ENCODE results near the gene TMEM231. TPM values are rescaled to one million over a fixed set of nuclear protein-coding genes. Genes with fewer than 3 reads are reported as not detected.

TMEM231 gene
- polyA plus RNA-seq, 6 donors from 2014 or later, result 0.21 to 1.4 (median 1.1) TPM; not detected in 1

Other genes with a start within 250 kb of the TMEM231 start
- 10 to 100 TPM; 22.6 to 36.3 (median 31.6) TPM for gene CFDP1, start 122.7 kb downstream of the TMEM231 start, polyA plus RNA-seq (ENCODE audit: low read depth in 6 of 6)
- 10 to 100 TPM; 37.3 to 51.2 (median 44.6) TPM for gene TMEM170A, start 91.6 kb downstream of the TMEM231 start, polyA plus RNA-seq (ENCODE audit: low read depth in 6 of 6)
- under 1 TPM in 2 of 6 donors, not detected in 4; 0.15 to 0.17 TPM for gene CHST6, start 60.8 kb downstream of the TMEM231 start, polyA plus RNA-seq (ENCODE audit: low read depth in 6 of 6)
- not detected for gene CHST5, start 20.1 kb downstream of the TMEM231 start, polyA plus RNA-seq (ENCODE audit: low read depth in 6 of 6)
- 100 to 1,000 TPM; 251 to 332 (median 315) TPM for gene GABARAPL2, start 10.1 kb upstream of the TMEM231 start, polyA plus RNA-seq (ENCODE audit: low read depth in 6 of 6)
- gene ADAT1, start 67.0 kb upstream of the TMEM231 start, polyA plus RNA-seq (ENCODE audit: low read depth in 6 of 6), result 10 to 100 TPM; 27.4 to 49.7 (median 39.2) TPM
- 100 to 1,000 TPM; 164 to 243 (median 184) TPM for gene KARS1, start 91.4 kb upstream of the TMEM231 start, polyA plus RNA-seq (ENCODE audit: low read depth in 6 of 6)
- gene TERF2IP, start 91.5 kb upstream of the TMEM231 start, polyA plus RNA-seq (ENCODE audit: low read depth in 6 of 6), result 100 to 1,000 TPM in 5 of 6 donors, 10 to 100 TPM in 1; 82.1 to 159 (median 128) TPM
- gene CPHXL2, start 120.8 kb upstream of the TMEM231 start, polyA plus RNA-seq (ENCODE audit: low read depth in 6 of 6), result not detected
- gene DUXB, start 145.2 kb upstream of the TMEM231 start, polyA plus RNA-seq (ENCODE audit: low read depth in 6 of 6), result under 1 TPM in 1 of 6 donors, not detected in 5; 0.34 TPM
- gene CPHXL, start 170.2 kb upstream of the TMEM231 start, polyA plus RNA-seq (ENCODE audit: low read depth in 6 of 6), result not detected

Data from naive B cell (primary cell).